Measurements from ENCODE around the gene PIP4P1.
"Not testable (repeated sequence)": the region's sequence is repeated elsewhere in the genome, so short reads cannot be mapped to it uniquely, and the experiment has no call there.

Gene PIP4P1

DNA sequence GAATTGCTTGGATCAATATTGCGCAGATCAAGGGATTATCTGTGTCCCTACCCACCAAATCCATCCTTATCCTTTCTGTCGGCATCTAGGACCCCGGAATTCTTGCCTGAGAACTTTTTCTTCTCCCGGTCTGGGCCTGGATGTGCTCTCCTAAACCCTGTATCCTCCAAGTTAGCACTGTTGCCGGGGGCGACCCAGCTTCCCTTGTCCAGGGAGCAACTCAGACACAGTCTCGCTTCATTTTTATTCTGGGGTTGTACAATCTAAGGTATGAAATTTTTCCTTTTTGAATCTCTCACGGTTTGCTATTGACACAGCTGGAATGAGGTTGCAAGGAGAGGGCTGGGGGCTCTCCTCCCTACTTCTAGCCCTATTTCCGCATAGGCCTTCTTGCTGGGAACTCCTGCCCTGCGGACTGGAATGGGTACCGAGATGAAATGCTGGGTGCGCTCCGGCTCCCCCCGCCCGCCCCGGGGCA lies 7.6 kb upstream of the PIP4P1 start:
- Mint-ChIP-seq H3K9me3 (no peaks in the 10 kb centered on the region), H3K4me3 (peak overlapping the region; percentile 92)
- intact Hi-C loops (cut with micrococcal nuclease), result loop anchor here (1.0 to 2.0 kb wide), 2 partner anchors 8 to 14 kb away; partner anchors contain the start of genes APEX1, OSGEP and PIP4P1

GRCh38 chr14:20460458-20461224 lies 593 bp downstream of the PIP4P1 start:
- Mint-ChIP-seq H3K27ac (peak overlapping the region; percentile 88), H3K4me3 (peak overlapping the region; percentile 97), H3K4me1 (ENCODE audit: low read depth) (peaks cover 30% of the 10 kb centered on the region), H3K27me3 (no peaks in the 10 kb centered on the region), H3K36me3 (ENCODE audit: low read depth) (no peaks in the 10 kb centered on the region), H3K9me3 (no peaks in the 10 kb centered on the region)
- intact Hi-C loops (cut with micrococcal nuclease), result loop anchor here (1.0 kb wide), 1 partner anchor 9 kb away; the partner anchor contains the start of gene PNP

More for the DNA sequence above, 7.6 kb upstream of the PIP4P1 start:
- Mint-ChIP-seq H3K27me3 (no peaks in the 10 kb centered on the region), H3K4me1 (ENCODE audit: low read depth) (peaks cover 44% of the 10 kb centered on the region), H3K27ac (peak overlapping the region; percentile 91), H3K36me3 (ENCODE audit: low read depth) (peaks cover 34% of the 10 kb centered on the region)

DNA sequence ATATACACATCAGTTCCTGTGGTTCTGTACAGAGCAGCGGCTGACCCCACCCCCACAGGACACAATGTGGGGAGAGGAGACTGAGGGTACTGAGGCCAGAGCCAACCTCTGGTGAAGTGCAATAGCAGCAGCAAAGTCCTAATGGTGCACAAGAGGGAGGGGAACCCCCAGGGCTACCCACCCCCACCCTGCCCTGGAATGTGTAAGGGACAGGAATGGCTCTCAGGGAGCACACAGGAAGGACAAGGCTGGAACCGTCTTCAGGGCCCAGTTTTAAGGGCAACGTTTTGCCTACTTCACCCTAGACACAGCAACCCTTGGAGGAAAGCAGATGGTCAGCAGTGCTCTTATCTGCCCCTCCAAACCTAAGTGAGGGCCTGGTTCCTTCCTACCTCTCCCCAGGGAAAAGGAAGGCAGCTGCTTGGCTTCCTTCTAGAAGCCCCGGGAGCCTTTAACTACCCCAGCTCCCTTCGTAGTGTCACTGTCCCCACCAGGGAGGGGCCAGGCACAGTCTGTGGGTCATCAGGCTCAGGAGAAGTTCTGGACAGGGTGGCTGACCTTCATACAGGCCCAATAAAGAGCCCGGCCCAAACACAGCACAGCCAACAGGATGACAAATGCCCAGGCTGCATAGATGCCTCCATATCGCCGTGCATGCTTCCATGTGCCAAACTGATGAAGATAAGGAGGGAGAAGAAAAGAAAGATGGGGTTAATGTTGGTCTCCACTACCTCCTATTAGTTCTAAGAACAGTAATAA lies 3.0 kb downstream of the PIP4P1 start:
- Mint-ChIP-seq H3K4me1 (ENCODE audit: low read depth) (peaks cover 25% of the 10 kb centered on the region), H3K27me3 (no peaks in the 10 kb centered on the region), H3K4me3 (no peak overlapping the region), H3K36me3 (ENCODE audit: low read depth) (no peaks in the 10 kb centered on the region), H3K9me3 (no peaks in the 10 kb centered on the region), H3K27ac (no peak overlapping the region)
- intact Hi-C loops (cut with micrococcal nuclease), result no loop called here

DNA sequence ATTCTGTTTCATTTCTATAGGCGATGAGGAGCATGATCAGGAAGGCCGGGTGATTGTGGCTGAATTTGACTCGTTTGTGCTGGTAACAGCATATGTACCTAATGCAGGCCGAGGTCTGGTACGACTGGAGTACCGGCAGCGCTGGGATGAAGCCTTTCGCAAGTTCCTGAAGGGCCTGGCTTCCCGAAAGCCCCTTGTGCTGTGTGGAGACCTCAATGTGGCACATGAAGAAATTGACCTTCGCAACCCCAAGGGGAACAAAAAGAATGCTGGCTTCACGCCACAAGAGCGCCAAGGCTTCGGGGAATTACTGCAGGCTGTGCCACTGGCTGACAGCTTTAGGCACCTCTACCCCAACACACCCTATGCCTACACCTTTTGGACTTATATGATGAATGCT lies 4.3 kb downstream of the PIP4P1 start:
- peaks cover 25% of the 10 kb centered on the region for H3K4me1 Mint-ChIP-seq (ENCODE audit: low read depth)
- H3K4me3 Mint-ChIP-seq, result peak overlapping the region; percentile 53
- H3K27me3 Mint-ChIP-seq, result no peaks in the 10 kb centered on the region
- no peaks in the 10 kb centered on the region for H3K36me3 Mint-ChIP-seq (ENCODE audit: low read depth)
- intact Hi-C loops (cut with micrococcal nuclease), result no loop called here
- no peaks in the 10 kb centered on the region for H3K9me3 Mint-ChIP-seq
- no peak overlapping the region for H3K27ac Mint-ChIP-seq

GRCh38 chr14:20455355-20456300 lies 5.6 kb downstream of the PIP4P1 start:
- Mint-ChIP-seq H3K27ac (no peak overlapping the region), H3K27me3 (no peaks in the 10 kb centered on the region), H3K4me3 (no peak overlapping the region), H3K36me3 (ENCODE audit: low read depth) (no peaks in the 10 kb centered on the region), H3K9me3 (no peaks in the 10 kb centered on the region), H3K4me1 (ENCODE audit: low read depth) (peaks cover 22% of the 10 kb centered on the region)
- intact Hi-C loops (cut with micrococcal nuclease), result loop anchor here (2.0 kb wide), 3 partner anchors 13 to 113 kb away; partner anchors contain the start of genes PARP2, PNP and TEP1

- H3K27ac Mint-ChIP-seq, result no peak within 1 kb of the TSS
- no peaks in the 10 kb centered on the region for H3K36me3 Mint-ChIP-seq (ENCODE audit: low read depth)
- intact Hi-C loops (cut with micrococcal nuclease), result loop anchor here (2.0 kb wide), 3 partner anchors 14 to 112 kb away; partner anchors contain the start of genes PARP2, PNP and TEP1
- no peaks in the 10 kb centered on the region for H3K27me3 Mint-ChIP-seq
- H3K4me3 Mint-ChIP-seq, result no peak within 1 kb of the TSS
- H3K4me1 Mint-ChIP-seq (ENCODE audit: low read depth), result peaks cover 18% of the 10 kb centered on the region
- H3K9me3 Mint-ChIP-seq, result no peaks in the 10 kb centered on the region
These were observed 6.5 kb downstream of the PIP4P1 start, which contains the start of the genes APEX1 and OSGEP for GRCh38 chr14:20454516-20455354. Gene APEX1, plus strand, starts transcription at chr14:20455226. Its CDS starts 420 bp downstream, at chr14:20455646. Gene OSGEP, minus strand, starts transcription at chr14:20454812. Its CDS starts 129 bp downstream, at chr14:20454683.

DNA sequence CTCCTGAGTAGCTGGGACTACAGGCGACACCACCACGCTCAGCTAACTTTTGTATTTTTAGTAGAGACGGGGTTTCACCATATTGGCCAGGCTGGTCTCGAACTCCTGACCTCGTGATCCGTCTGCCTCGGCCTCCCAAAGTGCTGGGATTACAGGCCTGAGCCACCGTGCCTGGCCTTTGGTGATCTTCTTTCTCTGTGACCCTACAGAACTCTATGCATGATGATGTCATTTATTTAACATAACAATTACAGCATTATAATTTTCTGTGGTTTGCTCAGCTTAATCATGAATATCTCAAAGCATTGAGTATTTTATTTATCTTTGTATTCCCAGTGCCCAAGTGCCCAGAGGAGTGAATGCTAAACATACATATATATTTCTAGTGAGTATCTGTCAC lies 8.4 kb downstream of the PIP4P1 start:
- H3K4me3 Mint-ChIP-seq; H3K27ac Mint-ChIP-seq; H3K36me3 Mint-ChIP-seq (ENCODE audit: low read depth); H3K9me3 Mint-ChIP-seq; H3K27me3 Mint-ChIP-seq; intact Hi-C loops (cut with micrococcal nuclease): not testable (repeated sequence)
- peaks cover 20% of the 10 kb centered on the region for H3K4me1 Mint-ChIP-seq (ENCODE audit: low read depth)

DNA sequence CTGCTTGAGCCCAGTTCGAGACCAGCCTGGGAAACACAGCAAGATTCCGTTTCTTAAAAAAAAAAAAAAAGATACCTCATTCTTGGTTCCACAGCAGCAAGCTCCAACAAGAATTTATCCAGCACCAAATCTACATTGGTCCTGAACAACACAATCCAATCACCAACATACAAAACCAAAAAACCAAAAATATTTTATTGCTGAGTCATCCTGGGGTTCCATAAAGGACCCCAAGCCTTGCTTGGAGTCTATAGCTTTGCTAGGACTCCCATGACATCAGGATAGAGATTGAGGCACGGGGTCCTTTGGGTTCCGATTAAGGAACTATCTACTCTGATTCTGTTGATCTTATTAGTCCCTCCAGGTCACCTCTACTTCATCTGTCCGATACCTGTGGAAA lies 14.3 kb downstream of the PIP4P1 start:
- no peak overlapping the region for H3K27ac Mint-ChIP-seq
- H3K27me3 Mint-ChIP-seq, result no peaks in the 10 kb centered on the region

DNA sequence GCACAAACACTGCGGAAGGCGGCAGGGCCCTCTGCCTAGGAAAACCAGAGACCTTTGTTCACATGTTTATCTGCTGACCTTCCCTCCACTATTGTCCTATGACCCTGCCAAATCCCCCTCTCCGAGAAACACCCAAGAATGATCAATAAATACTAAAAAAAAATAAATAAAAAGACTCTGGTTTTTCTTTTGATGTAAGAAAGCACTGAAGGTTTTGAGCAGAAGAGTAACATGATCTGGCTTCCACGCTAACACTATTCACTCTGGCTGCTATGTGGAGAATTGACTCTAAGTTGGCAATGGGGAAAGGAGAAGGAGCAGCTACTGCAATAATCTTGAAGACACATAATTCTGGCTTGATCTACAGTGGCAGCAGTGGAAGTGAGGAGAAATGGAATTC lies 17.6 kb downstream of the PIP4P1 start:
- H3K9me3 Mint-ChIP-seq; H3K27me3 Mint-ChIP-seq; H3K36me3 Mint-ChIP-seq (ENCODE audit: low read depth); H3K4me3 Mint-ChIP-seq; H3K27ac Mint-ChIP-seq; intact Hi-C loops (cut with micrococcal nuclease): not testable (repeated sequence)
- peaks cover 47% of the 10 kb centered on the region for H3K4me1 Mint-ChIP-seq (ENCODE audit: low read depth)

More for the DNA sequence above, 14.3 kb downstream of the PIP4P1 start:
- H3K4me1 Mint-ChIP-seq (ENCODE audit: low read depth), result peaks cover 23% of the 10 kb centered on the region
- intact Hi-C loops (cut with micrococcal nuclease), result no loop called here
- H3K4me3 Mint-ChIP-seq, result no peak overlapping the region
- H3K9me3 Mint-ChIP-seq, result no peaks in the 10 kb centered on the region
- peaks cover 6% of the 10 kb centered on the region for H3K36me3 Mint-ChIP-seq (ENCODE audit: low read depth)

DNA sequence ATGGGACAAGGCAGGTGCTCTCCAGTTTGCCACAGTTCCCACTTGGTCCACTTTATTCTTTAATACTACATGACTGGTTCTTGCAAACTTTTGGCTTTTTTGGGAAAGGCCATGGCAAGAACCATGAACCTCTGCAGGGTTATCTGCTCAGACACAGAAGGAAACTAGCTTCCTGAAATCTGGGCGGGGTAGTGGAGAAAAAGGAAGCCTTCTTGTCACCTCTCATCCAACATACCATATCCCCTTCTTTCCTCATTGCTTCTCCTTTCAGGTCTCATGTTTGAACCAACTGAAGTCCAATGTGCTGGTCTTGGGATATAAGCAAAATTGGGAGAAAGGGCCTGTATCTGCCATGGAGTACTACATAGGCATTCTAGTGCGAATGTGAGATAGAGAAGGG lies 19.8 kb downstream of the PIP4P1 start:
- H3K36me3 Mint-ChIP-seq (ENCODE audit: low read depth), result peaks cover 6% of the 10 kb centered on the region
- peaks cover 10% of the 10 kb centered on the region for H3K9me3 Mint-ChIP-seq
- H3K27me3 Mint-ChIP-seq, result no peaks in the 10 kb centered on the region
- H3K4me3 Mint-ChIP-seq, result no peak overlapping the region
- intact Hi-C loops (cut with micrococcal nuclease), result no loop called here
- peaks cover 63% of the 10 kb centered on the region for H3K4me1 Mint-ChIP-seq (ENCODE audit: low read depth)
- H3K27ac Mint-ChIP-seq, result no peak overlapping the region

- H3K4me3 Mint-ChIP-seq, result no peak overlapping the region
- peaks cover 69% of the 10 kb centered on the region for H3K4me1 Mint-ChIP-seq (ENCODE audit: low read depth)
- H3K27ac Mint-ChIP-seq, result no peak overlapping the region
- no peaks in the 10 kb centered on the region for H3K27me3 Mint-ChIP-seq
- intact Hi-C loops (cut with micrococcal nuclease), result no loop called here
- H3K9me3 Mint-ChIP-seq, result peaks cover 10% of the 10 kb centered on the region
- peaks cover 6% of the 10 kb centered on the region for H3K36me3 Mint-ChIP-seq (ENCODE audit: low read depth)
These were observed 20.4 kb downstream of the PIP4P1 start for GRCh38 chr14:20440882-20441281.

GRCh38 chr14:20440465-20440864 lies 20.8 kb downstream of the PIP4P1 start:
- H3K27me3 Mint-ChIP-seq, result peaks cover 2% of the 10 kb centered on the region
- peaks cover 10% of the 10 kb centered on the region for H3K9me3 Mint-ChIP-seq
- no peak overlapping the region for H3K27ac Mint-ChIP-seq
- H3K36me3 Mint-ChIP-seq (ENCODE audit: low read depth), result peaks cover 6% of the 10 kb centered on the region
- H3K4me1 Mint-ChIP-seq (ENCODE audit: low read depth), result peaks cover 73% of the 10 kb centered on the region
- no peak overlapping the region for H3K4me3 Mint-ChIP-seq
- intact Hi-C loops (cut with micrococcal nuclease), result no loop called here

Data from dendritic cell treated with granulocyte-macrophage colony-stimulating factor and Interleukin-4, amounts not matched to agents 40 ng/mL and 50 ng/mL, for 4 days (primary cell).